Heart right ventricle (tissue), 16 donors: ENCODE measurements around the gene DCTN5. TPM values are rescaled to one million over a fixed set of nuclear protein-coding genes. Genes with fewer than 3 reads are reported as not detected.

Source experiments
- ATAC-seq, 8 donors: fragments of 200-7000 bp; cut with Tn5 transposase; one replicate each; pipeline ENCODE4 v1.9.1; 2020; ENCODE audit warnings: mild to moderate bottlenecking in 8 of 8, moderate library complexity in 8 of 8, moderate number of reproducible peaks in 1 of 8
- DNase-seq, 2 donors: peaks; one replicate each; pipeline ENCODE4 v3.0.0-alpha.2; 2020
- H3K27ac ChIP-seq, 10 donors: fragments of 200-600 bp; sonication (generic) in 2 of 10; one replicate each; pipeline versions ENCODE4 v1.5.0 to v1.8.0; 2020 to 2022; ENCODE audit warnings: mild to moderate bottlenecking in 3 of 10
- H3K27me3 ChIP-seq, 7 donors: fragments of 200-600 bp; one replicate each; pipeline ENCODE4 v1.8.0; 2021 to 2022; ENCODE audit warnings: mild to moderate bottlenecking in 2 of 7
- H3K36me3 ChIP-seq, 9 donors: fragments of 200-600 bp; sonication (generic) in 1 of 9; one replicate each; pipeline versions ENCODE4 v1.5.0 to v1.8.0; 2020 to 2022; ENCODE audit warnings: mild to moderate bottlenecking in 2 of 9
- H3K4me1 ChIP-seq, 9 donors: fragments of 200-600 bp; sonication (generic) in 1 of 9; one replicate each; pipeline versions ENCODE4 v1.5.0 to v1.8.0; 2020 to 2022; ENCODE audit warnings: mild to moderate bottlenecking in 4 of 9
- H3K4me3 ChIP-seq, 10 donors: fragments of 200-600 bp; sonication (generic) in 2 of 10; one replicate each; pipeline versions ENCODE4 v1.5.0 to v1.8.0; 2020 to 2022; ENCODE audit warnings: mild to moderate bottlenecking in 7 of 10, moderate library complexity in 2 of 10
- H3K9me3 ChIP-seq, 11 donors: fragments of 200-600 bp in 10 of 11; sonication (generic) in 2 of 11; one replicate each; pipeline versions ENCODE4 v1.5.0 to v1.8.0; 2013 to 2022; ENCODE audit warnings: mild to moderate bottlenecking in 2 of 11, control low read depth in 1 of 11, moderate library complexity in 1 of 11
- WGBS, 2 donors: extraction: QIAGEN DNeasy Blood & Tissue Kit; methylation state at CpG; one replicate each; pipeline ENCODE4 v1.1.7; 2013; ENCODE audit warnings: inconsistent platforms in 1 of 2; 5-methylcytosine and 5-hydroxymethylcytosine counted together
- intact Hi-C, 10 donors: fragments of 100-400 bp; cut with DNase I; formaldehyde crosslinking; loops; one replicate each; pipeline versions ENCODE4 v1.11.1 to v1.14.2; 2022
- polyA plus RNA-seq, 2 donors: library from polyadenylated mRNA; stranded (reverse); fragments of 200-250 nt; gene quantifications; one replicate each; pipeline ENCODE4 v1.2.3, GENCODE V29; 2013
- total RNA-seq, 10 donors: library from RNA; stranded (reverse); fragmentation: NEBNext Ultra II Directional in 3 of 10; extraction: Animal tissue kit (Norgen Biotek cat#: 25700) in 3 of 10; gene quantifications; one replicate each; pipeline versions ENCODE4 v1.2.1 to v1.2.4, GENCODE V29; 2021 to 2023
- TF ChIP-seq, protein P1 (sequence below), 9 donors: fragments of 200-600 bp; sonication (generic) in 2 of 9; IDR thresholded peaks; one replicate each; pipeline versions ENCODE4 v1.5.0 to v1.8.0; 2021 to 2022; ENCODE audit warnings: antibody characterized with exemption in 9 of 9, mild to moderate bottlenecking in 5 of 9, moderate library complexity in 1 of 9
- donor health status: Arrhythmogenic right ventricular cardiomyopathy.
- donor health status: ischemic (EF 13 %, LVEDD 7.1; RV severe dilation, severe dysfunction).
- donor health status: healthy with polysubstance abuse.
- donor health status: DM: no; HTN: yes; CAD: no.
- donor health status: DM: no; HTN: no; CAD: no.
- donor health status: ischemic (EF 25% LVEDD 6.9; RV normal size, moderate dysfunction).
- donor health status: ischemic (EF 25% LVEDD 5.7; RV mildly dilated, moderate dysfunction).
- donor health status: healthy.
- donor health status: DM: yes; HTN: yes; CAD: no.
- donor health status: Ischemic cardiomyopathy.
- donor health status: ischemic (EF 35%, LVEDD 5.7; RV mildly dilated, moderate dysfunction).
- donor health status: nonischemic (EF 11% LVEDD 7.7; RV severe dilation, severe dysfunction).
- donor health status: DM: yes; HTN: yes; CAD: no.
- donor health status: PGD.
- donor health status: ischemic (EF 29% LVEDD 5.4; RV normal size, mild dysfunction).
- donor health status: nonischemic (EF 23%, LVEDD 6.1; RV moderate dilation, normal function).

Gene DCTN5
- total and polyA plus RNA-seq, 12 donors, result 5.9 to 50.4 (median 40.7) TPM

DNA sequence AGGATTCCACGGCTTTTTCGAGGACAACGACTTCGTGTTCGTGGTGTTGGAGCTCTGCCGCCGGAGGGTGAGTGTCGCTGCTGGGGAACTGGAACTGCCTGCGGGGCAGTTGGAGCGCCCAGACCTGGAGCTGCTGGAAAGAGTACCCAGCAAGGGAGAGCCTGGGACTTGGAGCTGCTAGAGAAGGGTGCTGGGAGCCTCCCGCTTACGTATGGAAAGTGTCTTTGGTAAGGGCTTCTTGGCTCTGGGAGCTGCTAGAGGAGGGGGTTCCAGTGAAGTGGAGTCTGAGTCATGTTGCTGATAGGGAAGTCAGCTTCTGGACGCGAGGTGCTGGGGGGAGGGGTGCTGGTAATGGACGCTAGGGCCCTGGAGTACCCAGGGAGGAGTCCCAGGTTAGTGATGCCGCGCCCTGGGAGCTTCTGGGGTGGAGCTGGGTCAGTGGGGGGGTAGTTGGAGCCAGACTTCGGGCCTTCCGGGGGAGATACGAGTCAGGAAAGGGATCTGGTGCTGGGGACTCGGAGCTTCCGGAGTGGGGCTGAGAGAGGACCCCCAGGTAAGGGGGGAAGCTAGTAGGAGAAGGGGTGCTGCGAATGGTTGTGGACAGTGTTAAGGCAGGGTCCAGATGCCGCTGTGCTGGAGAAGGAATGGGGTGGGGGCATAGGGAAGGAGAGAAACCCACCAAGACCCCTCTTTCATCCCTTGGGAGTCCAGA is 38.2 kb downstream of the DCTN5 start:
- peak overlapping the region in 9 of 10 donors; percentile 31 to 77 (median 62) for H3K4me3 ChIP-seq
- peak overlapping the region in 1 of 10 donors; percentile 32 for H3K27ac ChIP-seq
- no peaks in the 10 kb centered on the region for H3K27me3 ChIP-seq
- 18 to 21% methylated on average over 23 to 24 of the region's 24 CpGs for WGBS, 2 donors
- no peaks in the 10 kb centered on the region for H3K9me3 ChIP-seq
- ATAC-seq, result no peak
- TF ChIP-seq, protein P1, sequence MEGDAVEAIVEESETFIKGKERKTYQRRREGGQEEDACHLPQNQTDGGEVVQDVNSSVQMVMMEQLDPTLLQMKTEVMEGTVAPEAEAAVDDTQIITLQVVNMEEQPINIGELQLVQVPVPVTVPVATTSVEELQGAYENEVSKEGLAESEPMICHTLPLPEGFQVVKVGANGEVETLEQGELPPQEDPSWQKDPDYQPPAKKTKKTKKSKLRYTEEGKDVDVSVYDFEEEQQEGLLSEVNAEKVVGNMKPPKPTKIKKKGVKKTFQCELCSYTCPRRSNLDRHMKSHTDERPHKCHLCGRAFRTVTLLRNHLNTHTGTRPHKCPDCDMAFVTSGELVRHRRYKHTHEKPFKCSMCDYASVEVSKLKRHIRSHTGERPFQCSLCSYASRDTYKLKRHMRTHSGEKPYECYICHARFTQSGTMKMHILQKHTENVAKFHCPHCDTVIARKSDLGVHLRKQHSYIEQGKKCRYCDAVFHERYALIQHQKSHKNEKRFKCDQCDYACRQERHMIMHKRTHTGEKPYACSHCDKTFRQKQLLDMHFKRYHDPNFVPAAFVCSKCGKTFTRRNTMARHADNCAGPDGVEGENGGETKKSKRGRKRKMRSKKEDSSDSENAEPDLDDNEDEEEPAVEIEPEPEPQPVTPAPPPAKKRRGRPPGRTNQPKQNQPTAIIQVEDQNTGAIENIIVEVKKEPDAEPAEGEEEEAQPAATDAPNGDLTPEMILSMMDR (IDR thresholded peaks at IDR 0.05), result no peak
- intact Hi-C loops, result no loop called here
- peaks cover 3 to 33% (median 13%) of the 10 kb centered on the region in 9 donors for H3K4me1 ChIP-seq
- H3K36me3 ChIP-seq, result peaks cover 0 to 58% (median 5%) of the 10 kb centered on the region in 9 donors
- DNase-seq, result no peak

DNA sequence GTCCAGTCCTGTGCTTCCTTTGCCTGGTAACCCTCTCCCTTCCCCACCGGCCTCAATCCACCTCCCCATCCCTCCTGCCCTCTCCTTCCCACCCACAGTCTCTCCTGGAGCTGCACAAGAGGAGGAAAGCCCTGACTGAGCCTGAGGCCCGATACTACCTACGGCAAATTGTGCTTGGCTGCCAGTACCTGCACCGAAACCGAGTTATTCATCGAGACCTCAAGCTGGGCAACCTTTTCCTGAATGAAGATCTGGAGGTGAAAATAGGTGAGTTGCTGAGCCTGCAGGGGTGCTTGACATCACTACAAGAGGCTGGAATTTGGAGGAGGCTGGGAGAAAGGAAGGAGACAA is 38.7 kb downstream of the DCTN5 start:
- intact Hi-C loops, result loop anchor here in 1 of 10 donors (5.0 kb wide), 1 partner anchor 357 kb away; no protein-coding TSS in a partner anchor
- WGBS, 2 donors, result 47 to 62% methylated on average over 6 of the region's 6 CpGs

GRCh38 chr16:23682181-23682580 is 40.9 kb downstream of the DCTN5 start:
- peaks cover 0 to 69% (median 7%) of the 10 kb centered on the region in 9 donors for H3K36me3 ChIP-seq
- peaks cover 3 to 33% (median 13%) of the 10 kb centered on the region in 9 donors for H3K4me1 ChIP-seq
- intact Hi-C loops, result loop anchor here in 1 of 10 donors (5.0 kb wide), 1 partner anchor 355 kb away; no protein-coding TSS in a partner anchor
- H3K9me3 ChIP-seq, result no peaks in the 10 kb centered on the region
- H3K4me3 ChIP-seq, result no peak overlapping the region
- DNase-seq (no peak), ATAC-seq (no peak)
- no peaks in the 10 kb centered on the region for H3K27me3 ChIP-seq
- no peak overlapping the region for H3K27ac ChIP-seq
- 100% methylated on average over 1 of the region's 1 CpG for WGBS, 2 donors
- TF ChIP-seq, protein P1 (IDR thresholded peaks at IDR 0.05), result no peak

More for the DNA sequence above, 38.7 kb downstream of the DCTN5 start:
- H3K36me3 ChIP-seq, result peaks cover 0 to 56% (median 7%) of the 10 kb centered on the region in 9 donors
- TF ChIP-seq, protein P1 (IDR thresholded peaks at IDR 0.05), result no peak
- peak overlapping the region in 1 of 10 donors; percentile 62 for H3K4me3 ChIP-seq
- peaks cover 3 to 33% (median 13%) of the 10 kb centered on the region in 9 donors for H3K4me1 ChIP-seq
- DNase-seq (no peak), ATAC-seq (no peak)
- no peaks in the 10 kb centered on the region for H3K9me3 ChIP-seq
- H3K27ac ChIP-seq, result no peak overlapping the region
- H3K27me3 ChIP-seq, result no peaks in the 10 kb centered on the region

- WGBS, 2 donors, result 94 to 97% methylated on average over 3 of the region's 3 CpGs
- peaks cover 3 to 28% (median 8%) of the 10 kb centered on the region in 9 donors for H3K4me1 ChIP-seq
- H3K27me3 ChIP-seq, result no peaks in the 10 kb centered on the region
- no peak overlapping the region for H3K4me3 ChIP-seq
- DNase-seq (no peak), ATAC-seq (no peak)
- H3K36me3 ChIP-seq, result peaks cover 0 to 82% (median 17%) of the 10 kb centered on the region in 9 donors
- no peaks in the 10 kb centered on the region for H3K9me3 ChIP-seq
- no peak overlapping the region for H3K27ac ChIP-seq
- TF ChIP-seq, protein P1 (IDR thresholded peaks at IDR 0.05), result no peak
- intact Hi-C loops, result loop anchor here in 1 of 10 donors (5.0 kb wide), 1 partner anchor 354 kb away; no protein-coding TSS in a partner anchor
Measured at GRCh38 chr16:23683487-23683886, 42.2 kb downstream of the DCTN5 start.
